GM12878 (cell line): ENCODE data around the gene NTMT2.

Experiments
- CBFB ChIP-seq: IDR thresholded peaks from 2 replicates; pipeline ENCODE4 v1.6.1; 2016; ENCODE audit warnings: antibody characterized with exemption, low read depth
- CEBPB ChIP-seq, 2 experiments: fragments of 150-350 bp in 1 of 2; IDR thresholded peaks; 2 replicates each; pipeline ENCODE4 v1.6.1; 2012 to 2014; ENCODE audit warnings: low read depth in 2 of 2, low read length in 2 of 2, borderline replicate concordance in 1 of 2, inconsistent platforms in 1 of 2
- CTCF ChIP-seq, 3 experiments: IDR thresholded peaks in 2 of 3; conservative IDR thresholded peaks in 1 of 3; 2 replicates each; pipeline ENCODE4 v1.5.1; 2011; ENCODE audit warnings: low read depth in 3 of 3, low read length in 3 of 3, mild to moderate bottlenecking in 3 of 3, control low read depth in 2 of 3, moderate library complexity in 2 of 3, inconsistent platforms in 1 of 3, mixed read lengths in 1 of 3; ENCODE audit not compliant: control insufficient read depth in 2 of 3, insufficient read depth in 1 of 3; ENCODE audit errors: extremely low read depth in 1 of 3
- EZH2 ChIP-seq: IDR thresholded peaks from 2 replicates; pipeline ENCODE4 v1.6.1; 2012; ENCODE audit warnings: low read depth, mild to moderate bottlenecking, control low read depth, inconsistent platforms, low read length, borderline replicate concordance; ENCODE audit not compliant: control insufficient read depth
- FOS ChIP-seq: IDR thresholded peaks from 3 replicates; pipeline ENCODE4 v1.6.1; 2011; ENCODE audit warnings: borderline replicate concordance; ENCODE audit not compliant: insufficient read length; ENCODE audit errors: extremely low read depth
- NR2C2 ChIP-seq: IDR thresholded peaks from 2 replicates; pipeline ENCODE4 v1.6.1; 2011; ENCODE audit warnings: borderline replicate concordance, low read depth; ENCODE audit not compliant: control insufficient read depth, insufficient read length
- PAX5 ChIP-seq: IDR thresholded peaks from 2 replicates; pipeline ENCODE4 v1.6.1; 2011; ENCODE audit warnings: low read depth, low read length, borderline replicate concordance
- POLR2A ChIP-seq: IDR thresholded peaks from 2 replicates; pipeline ENCODE4 v1.6.1; 2011; ENCODE audit warnings: low read depth, mild to moderate bottlenecking, low read length
- POLR2AphosphoS5 ChIP-seq: IDR thresholded peaks from 2 replicates; pipeline ENCODE4 v1.6.1; 2011; ENCODE audit warnings: mild to moderate bottlenecking, low read length, inconsistent platforms
- RFX5 ChIP-seq: IDR thresholded peaks from 2 replicates; pipeline ENCODE4 v1.6.1; 2011; ENCODE audit warnings: low read depth, low read length, improper control_type of control experiment
- SREBF1 ChIP-seq: IDR thresholded peaks from 2 replicates; pipeline ENCODE4 v1.6.1; 2012; ENCODE audit warnings: mild to moderate bottlenecking, low read length
- SUZ12 ChIP-seq: fragments of 200-600 bp; sonication (generic); IDR thresholded peaks from one replicate; pipeline ENCODE4 v1.6.1; 2018; ENCODE audit warnings: antibody characterized with exemption, mild to moderate bottlenecking; ENCODE audit not compliant: unreplicated experiment
- TAF1 ChIP-seq: IDR thresholded peaks from 2 replicates; pipeline ENCODE4 v1.6.1; 2011; ENCODE audit warnings: mild to moderate bottlenecking, low read depth, low read length, borderline replicate concordance
- ZNF274 ChIP-seq: IDR thresholded peaks from one replicate; pipeline ENCODE4 v1.8.0; 2011; ENCODE audit not compliant: insufficient read length, insufficient read depth

- TF ChIP-seq RFX5: no peak
- TF ChIP-seq ZNF274: no peak
- no peak for TF ChIP-seq SREBF1
- TF ChIP-seq CBFB: no peak
- no peak for TF ChIP-seq NR2C2
- TF ChIP-seq CEBPB (IDR thresholded peaks at IDR 0.05; ENCODE audit: borderline replicate concordance in 1 of 2, low read depth in 2 of 2, low read length in 2 of 2): no peak
- no peak for TF ChIP-seq POLR2A
- TF ChIP-seq EZH2: no peak
- TF ChIP-seq SUZ12: no peak
- TF ChIP-seq CTCF (IDR thresholded peaks at IDR 0.05 in 2 of 3, conservative IDR thresholded peaks at IDR 0.05 in 1 of 3; ENCODE audit: control insufficient read depth in 2 of 3, extremely low read depth in 1 of 3, insufficient read depth in 1 of 3, low read depth in 3 of 3, low read length in 3 of 3): no peak
- TF ChIP-seq POLR2AphosphoS5: no peak
- TF ChIP-seq TAF1: no peak
- TF ChIP-seq FOS: no peak
- TF ChIP-seq PAX5: no peak
Measured at GRCh38 chr1:170174395-170174794, 28.6 kb downstream of the NTMT2 start.
